LNCaP clone FGC (cell line): ENCODE measurements around the gene ATP6V0A4.

Source experiments
- DNase-seq: peaks from one replicate; pipeline ENCODE4 v3.0.0-alpha.2; 2011; ENCODE audit warnings: low read depth
- H3K4me3 ChIP-seq: 2 replicates; pipeline ENCODE4 v1.5.1; 2011; ENCODE audit warnings: mild to moderate bottlenecking, low read depth, low read length, control low read depth
- TF ChIP-seq, protein P1 (sequence below): IDR thresholded peaks from 2 replicates; pipeline ENCODE4 v1.5.1; 2012; ENCODE audit warnings: mild to moderate bottlenecking; ENCODE audit not compliant: control insufficient read depth, insufficient read depth; ENCODE audit errors: extremely low read depth

The ATP6V0A4 gene

DNA sequence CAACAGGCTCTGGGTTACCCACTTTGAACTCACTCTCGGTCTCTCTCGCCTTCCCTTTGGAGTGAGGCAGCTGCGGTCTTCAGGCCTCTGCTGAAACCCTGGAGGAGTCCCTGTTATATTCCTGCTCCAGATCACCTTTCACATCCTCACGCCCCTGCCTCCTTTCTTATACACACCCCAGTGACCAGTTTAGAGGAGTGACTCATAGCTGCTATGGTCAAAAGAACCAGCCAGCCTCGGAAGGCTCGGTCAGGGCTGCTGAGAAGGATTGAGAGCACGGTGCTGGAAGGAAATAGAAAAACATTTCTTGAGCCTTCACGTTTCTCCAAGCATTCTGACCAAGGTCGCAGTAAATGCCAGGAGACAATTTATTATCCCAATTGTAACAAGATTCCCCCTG lies 68.6 kb downstream of the ATP6V0A4 start:
- H3K4me3 ChIP-seq, result no peak overlapping the region
- TF ChIP-seq, protein P1, sequence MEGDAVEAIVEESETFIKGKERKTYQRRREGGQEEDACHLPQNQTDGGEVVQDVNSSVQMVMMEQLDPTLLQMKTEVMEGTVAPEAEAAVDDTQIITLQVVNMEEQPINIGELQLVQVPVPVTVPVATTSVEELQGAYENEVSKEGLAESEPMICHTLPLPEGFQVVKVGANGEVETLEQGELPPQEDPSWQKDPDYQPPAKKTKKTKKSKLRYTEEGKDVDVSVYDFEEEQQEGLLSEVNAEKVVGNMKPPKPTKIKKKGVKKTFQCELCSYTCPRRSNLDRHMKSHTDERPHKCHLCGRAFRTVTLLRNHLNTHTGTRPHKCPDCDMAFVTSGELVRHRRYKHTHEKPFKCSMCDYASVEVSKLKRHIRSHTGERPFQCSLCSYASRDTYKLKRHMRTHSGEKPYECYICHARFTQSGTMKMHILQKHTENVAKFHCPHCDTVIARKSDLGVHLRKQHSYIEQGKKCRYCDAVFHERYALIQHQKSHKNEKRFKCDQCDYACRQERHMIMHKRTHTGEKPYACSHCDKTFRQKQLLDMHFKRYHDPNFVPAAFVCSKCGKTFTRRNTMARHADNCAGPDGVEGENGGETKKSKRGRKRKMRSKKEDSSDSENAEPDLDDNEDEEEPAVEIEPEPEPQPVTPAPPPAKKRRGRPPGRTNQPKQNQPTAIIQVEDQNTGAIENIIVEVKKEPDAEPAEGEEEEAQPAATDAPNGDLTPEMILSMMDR, result no peak
- DNase-seq, result no peak

DNA sequence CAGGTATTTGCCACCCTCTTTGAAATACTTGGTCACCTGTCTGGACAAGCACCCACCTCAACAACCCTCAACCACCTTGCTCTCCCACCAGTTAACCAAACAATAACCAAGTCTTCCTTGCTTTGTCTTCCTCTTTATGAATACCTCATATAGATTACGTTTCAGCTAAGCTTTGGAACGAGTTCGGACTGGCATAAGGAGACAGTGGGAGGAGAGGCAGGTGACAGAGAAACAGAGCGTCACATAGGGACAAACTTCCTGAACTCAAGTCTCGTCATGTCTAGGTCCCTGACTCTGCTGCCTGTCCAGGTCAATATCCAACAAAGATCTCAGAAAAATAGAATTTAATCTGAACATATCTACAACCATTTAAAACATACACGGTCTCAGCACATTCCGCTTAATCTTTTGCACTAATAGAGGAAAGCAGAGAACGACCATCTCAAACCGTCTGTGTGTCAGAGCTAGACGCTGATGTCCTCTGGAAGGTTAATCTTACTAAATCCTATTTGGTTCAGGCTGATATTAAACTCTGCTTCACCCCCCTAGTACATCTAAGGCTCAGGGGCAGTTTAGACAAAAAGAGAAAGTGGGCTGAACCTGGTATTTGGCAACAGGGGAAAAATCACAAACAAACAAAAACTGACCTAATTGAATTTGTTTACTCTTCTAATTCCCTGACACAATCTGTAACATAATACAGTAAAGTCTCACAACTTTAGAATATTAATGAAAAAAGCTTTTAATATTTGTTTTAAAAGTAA lies 70.5 kb downstream of the ATP6V0A4 start:
- no peak for DNase-seq
- no peak overlapping the region for H3K4me3 ChIP-seq
- TF ChIP-seq, protein P1, result no peak

DNA sequence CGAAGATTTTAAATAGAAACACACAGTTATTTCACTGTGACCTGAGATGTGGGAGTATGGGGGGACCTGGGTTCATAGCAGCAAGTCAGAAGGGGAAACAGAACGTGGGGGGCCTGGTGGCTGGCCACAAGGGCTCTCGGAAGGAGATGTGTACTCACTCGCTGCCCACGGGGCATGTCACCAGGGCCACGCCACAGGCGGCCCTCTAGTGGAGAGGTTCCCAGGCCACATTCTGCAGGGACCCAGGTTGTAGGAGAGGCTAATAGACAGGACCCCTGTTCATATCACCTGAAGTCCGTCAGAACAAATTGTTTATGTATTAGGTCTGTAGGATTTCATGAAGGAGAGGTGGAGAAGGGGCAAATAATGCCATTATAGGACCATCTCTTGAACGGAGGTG lies 71.7 kb downstream of the ATP6V0A4 start:
- DNase-seq, result no peak
- TF ChIP-seq, protein P1, result peak; percentile 18

DNA sequence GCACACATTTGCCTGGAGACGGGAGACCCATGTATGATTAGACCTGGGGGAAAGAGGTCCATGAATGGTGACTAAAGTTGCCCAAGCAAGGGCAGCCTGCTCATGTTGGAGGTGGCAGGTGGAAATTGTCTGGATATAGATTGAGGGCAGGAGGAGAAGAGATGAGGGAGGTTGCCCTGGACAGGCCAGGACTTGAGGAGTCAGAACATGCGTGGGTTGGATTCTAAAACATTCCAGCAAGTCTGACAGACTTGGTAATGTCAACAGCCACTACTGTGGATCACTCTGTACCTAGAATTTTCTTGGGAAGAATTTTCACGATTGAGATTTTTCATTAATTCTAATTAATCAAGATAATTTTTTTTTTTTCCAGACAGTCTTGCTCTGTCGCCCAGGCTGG lies 77.7 kb downstream of the ATP6V0A4 start:
- no peak overlapping the region for H3K4me3 ChIP-seq
- TF ChIP-seq, protein P1, result no peak
- no peak for DNase-seq

More for the DNA sequence above, 71.7 kb downstream of the ATP6V0A4 start:
- no peak overlapping the region for H3K4me3 ChIP-seq

DNA sequence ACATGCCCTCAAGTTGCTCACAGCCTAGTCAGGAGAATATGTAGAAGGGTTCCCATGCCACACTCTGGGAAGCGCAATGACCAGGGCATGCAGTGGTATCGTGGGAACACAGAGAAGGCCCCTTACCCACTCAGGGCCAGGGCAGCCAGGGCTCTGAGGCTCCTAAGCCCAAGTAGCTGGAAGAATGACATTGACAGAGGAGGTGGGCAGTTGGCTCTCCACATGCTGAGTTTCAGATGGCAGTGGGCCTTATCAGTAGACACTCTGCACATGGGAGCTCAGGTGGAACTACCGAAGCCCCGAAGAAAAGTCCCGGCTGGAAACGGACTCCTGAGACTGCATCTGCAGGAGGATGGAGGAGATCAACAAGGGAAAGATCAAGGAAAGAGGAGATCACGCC lies 81.1 kb downstream of the ATP6V0A4 start:
- DNase-seq, result no peak
- TF ChIP-seq, protein P1, result no peak

DNA sequence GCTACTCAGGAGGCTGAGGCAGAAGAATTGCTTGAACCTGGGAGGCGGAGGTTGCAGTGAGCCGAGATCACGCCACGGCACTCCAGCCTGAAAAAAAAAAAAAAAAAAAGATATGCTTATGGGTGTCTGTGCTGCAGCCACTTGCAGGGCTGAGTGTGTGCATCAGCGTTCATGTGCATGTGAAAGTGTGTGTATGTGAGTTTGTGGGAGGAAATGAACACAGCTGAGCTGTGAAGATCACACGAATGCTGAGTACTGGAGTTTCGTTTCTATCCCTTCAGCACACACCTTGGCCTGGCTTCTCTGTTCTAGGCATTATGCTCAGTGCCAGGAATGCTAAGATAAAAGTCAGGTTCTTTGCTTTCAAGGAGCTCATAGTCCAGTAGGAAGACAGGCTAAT lies 84.8 kb downstream of the ATP6V0A4 start:
- TF ChIP-seq, protein P1, result no peak
- H3K4me3 ChIP-seq, result no peak overlapping the region
- DNase-seq, result no peak

More for the DNA sequence above, 81.1 kb downstream of the ATP6V0A4 start:
- H3K4me3 ChIP-seq, result no peak overlapping the region

DNA sequence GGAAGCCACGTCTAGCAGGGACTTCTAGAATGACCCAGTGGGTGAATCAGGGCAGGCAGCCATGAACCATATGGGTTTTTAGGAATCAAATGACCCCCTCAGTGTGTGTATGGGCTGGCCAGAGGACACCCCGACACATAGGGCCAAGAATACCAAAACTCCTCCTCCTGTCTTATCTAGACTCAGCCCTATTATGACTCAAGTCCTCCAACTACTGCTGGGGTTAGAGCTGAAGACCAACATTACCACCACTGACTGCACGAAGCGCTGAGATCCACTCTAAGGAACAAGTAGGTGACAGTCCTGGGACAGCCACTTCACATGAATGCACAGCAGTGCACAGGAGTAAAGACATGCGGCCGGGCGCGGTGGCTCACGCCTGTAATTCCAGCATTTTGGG lies 85.3 kb downstream of the ATP6V0A4 start:
- H3K4me3 ChIP-seq, result no peak overlapping the region
- no peak for DNase-seq
- TF ChIP-seq, protein P1, result no peak
